Right hindlimb (tissue), 1 donor: Measurements from ENCODE around the gene CDKAL1.
"Not testable (repeated sequence)": the region's sequence is repeated elsewhere in the genome, so short reads cannot be mapped to it uniquely, and the experiment has no call there.

Experiments
- DNase-seq: peaks from one replicate; pipeline ENCODE4 v3.0.0-alpha.2; 2018

The CDKAL1 gene

DNA sequence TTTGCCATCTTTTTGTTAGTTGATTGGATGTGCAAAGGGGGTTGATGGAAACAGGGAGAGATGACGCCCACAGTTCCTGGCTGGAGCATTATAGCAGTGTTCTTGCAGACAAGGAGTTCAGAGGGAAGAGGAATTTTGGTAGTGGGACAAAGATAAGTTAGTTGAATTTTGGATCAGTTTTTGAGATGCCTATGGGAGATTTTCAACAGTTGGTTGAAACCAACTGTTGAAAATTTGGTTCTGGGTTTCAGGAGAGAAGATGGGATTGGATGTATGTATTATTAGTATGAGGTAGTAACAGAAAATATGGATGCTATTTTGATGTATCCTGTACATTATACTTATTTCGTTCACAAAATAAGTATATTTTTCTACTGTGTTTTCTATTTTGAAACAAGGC lies 274.2 kb downstream of the CDKAL1 start:
- DNase-seq: no peak

DNA sequence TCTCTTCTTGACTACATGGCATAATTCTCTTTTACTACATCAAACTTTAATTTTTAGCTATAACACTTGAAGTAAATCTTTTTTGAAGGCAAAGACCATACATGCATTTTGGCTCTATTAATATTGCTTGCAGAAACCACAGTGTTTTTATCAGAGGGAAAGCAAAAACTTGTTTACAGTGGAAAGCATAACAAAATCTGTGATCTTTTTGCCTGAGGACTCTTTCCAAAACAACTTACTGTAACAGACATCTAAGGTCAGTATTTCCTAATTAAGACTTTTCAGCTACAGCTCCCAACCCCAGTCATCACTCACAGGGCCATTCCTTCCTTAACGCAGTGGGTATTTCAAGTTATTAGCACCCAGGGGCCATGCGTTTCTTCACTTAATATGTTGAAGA lies 274.7 kb downstream of the CDKAL1 start:
- DNase-seq: no peak

DNA sequence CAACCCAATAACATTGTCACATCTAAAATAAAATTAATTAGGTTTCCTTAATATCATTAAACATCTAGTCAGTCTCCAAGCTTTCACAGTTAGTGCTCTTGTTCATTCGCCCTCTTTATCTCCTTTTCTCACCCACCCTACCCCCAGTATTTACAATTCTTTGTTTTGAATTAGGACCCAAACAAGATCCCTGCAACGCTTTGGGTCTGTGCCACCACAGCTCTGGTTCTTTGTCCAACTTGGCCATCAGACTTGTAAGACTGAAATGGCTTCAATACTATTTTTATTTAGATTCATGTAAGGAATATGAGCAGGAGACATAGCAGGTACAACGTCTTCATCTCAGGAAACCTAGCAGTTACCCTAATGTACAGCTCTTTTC lies 276.5 kb downstream of the CDKAL1 start:
- DNase-seq: no peak

DNA sequence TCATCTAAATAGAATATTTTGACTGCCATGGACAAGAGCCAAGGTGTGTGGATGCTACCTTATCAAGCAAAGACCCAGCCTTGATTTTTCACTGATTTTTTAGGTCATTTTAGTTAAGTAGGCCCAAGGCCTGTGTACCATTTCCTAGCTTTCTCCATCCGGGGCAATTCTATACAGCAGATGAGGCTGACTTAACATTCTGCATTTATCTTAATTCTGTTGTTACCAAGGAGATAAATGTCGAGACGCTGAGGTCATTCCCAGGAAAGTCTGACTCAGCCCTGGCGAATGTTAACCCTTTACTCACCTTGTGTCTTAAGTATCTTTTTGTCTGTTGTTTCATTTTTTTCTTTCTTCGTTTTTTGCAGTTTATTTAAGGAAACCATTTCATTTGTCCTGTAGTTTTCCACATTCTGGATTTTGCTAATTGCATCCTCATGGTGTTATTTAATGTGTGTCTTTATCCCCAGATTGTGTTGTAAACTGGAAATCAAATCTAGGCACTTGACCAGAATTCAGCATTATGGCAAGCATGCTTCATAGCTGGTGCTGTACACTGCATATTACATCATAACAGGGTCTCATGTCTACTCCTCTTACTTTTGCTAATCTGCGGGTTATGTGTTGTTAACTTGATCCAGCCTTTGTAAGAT lies 277.0 kb downstream of the CDKAL1 start:
- DNase-seq: no peak

DNA sequence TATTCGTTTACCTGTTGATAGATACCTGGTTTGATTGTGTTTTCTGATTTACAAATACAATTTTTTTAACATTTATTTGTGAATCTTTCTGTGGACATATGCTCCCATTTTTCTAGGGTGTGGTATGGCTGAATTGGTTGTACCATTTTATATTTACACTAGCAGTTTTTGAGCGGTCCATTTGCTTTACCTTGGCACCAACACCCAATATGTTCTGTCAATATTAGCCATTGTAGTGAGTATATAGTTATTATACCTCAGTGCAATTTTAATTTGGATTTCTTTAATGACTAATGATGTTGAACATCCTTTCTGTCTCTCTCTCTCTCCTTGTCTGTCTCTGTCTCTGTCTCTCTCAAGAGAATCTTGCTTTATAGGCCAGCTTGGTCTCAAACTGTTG lies 278.5 kb downstream of the CDKAL1 start:
- DNase-seq: no peak

DNA sequence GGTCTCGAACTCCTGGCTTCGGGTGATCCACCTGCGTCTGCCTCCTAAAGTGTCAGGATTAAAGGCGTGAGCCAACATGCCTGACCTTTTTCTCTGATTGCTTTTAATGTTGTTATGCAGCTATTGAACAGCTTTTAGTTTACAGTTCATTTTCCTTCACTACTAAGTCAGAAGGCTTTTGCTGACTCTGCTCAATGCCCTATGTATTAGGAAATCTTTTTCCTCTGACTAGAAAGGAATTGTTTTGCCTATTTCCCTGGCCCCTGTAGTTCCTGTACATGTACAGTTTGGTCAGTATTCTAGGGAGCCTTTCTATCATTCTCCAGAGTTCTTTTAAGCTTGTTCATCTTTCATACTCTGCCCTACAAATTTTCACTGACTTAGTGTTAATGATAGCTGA lies 280.2 kb downstream of the CDKAL1 start:
- no peak for DNase-seq

DNA sequence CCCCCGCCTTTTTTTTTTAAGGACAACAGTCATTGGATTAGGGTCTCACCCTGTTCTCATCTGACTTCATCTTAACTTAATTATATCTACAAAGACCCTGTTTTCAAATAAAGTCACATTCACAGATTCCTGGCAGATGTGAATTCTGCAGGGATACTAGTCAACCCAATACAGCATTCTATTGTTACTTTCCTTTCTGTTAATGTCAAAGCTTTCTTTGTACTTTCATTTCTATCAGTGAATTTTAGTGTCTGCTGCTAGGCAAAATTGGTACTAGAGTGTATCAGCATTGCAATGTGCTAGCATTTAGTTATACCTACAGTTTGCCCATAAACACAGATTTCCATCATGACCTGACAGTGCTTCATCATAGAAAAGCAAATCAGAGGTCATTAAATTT lies 281.9 kb downstream of the CDKAL1 start:
- no peak for DNase-seq

DNA sequence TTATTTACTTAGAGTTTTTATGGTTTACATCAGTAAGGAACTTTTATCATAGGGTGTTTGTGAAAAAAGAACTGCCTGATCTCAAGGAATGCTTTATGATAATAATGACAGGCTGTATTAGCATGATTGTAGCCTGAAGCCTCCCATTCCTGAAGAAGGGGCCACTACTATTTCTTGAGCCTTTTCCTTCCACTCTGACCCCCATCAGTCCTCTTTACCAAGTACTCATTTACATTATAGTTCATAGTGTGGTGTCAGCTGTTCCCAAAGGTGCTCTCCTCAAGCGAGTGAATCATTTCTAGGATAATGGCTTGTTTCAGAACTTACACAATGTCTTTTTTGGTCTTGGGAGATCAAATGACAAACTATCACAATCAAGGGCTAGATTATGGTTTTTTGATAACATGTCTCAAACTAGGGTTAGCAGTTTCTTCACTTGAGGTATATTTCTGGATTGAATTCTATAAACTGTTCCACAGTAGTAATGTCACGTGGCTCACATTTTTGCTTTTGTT lies 283.6 kb downstream of the CDKAL1 start:
- no peak for DNase-seq

DNA sequence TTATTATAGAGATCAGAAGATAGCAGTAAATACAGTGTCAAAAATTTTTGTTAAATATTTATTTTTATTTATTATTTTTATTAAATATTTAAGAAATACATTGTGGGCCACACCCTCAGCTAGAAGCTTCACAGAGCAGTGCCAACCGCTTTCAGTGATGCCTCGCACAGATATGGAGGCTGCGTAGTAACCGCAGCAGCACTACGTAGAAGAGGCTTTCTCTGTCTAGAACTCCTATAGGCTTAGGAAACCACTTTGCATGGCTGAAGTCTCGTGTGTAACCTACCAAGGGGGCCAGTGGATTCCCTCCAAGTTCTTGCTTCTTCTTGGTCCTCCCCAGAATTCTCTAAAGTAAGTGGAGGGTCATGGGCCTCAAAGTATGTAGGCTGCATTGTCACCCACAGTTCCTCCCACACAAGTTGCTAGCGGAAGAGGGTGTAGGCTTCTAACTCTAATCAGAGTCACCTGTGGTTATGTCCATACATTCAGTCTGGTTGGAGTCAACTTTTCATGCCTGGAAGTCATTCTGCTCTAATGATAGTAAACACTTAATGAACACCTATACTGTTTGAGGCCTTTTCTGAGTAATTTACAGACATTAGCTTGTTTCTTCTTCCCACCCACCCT lies 285.6 kb downstream of the CDKAL1 start:
- DNase-seq: no peak

DNA sequence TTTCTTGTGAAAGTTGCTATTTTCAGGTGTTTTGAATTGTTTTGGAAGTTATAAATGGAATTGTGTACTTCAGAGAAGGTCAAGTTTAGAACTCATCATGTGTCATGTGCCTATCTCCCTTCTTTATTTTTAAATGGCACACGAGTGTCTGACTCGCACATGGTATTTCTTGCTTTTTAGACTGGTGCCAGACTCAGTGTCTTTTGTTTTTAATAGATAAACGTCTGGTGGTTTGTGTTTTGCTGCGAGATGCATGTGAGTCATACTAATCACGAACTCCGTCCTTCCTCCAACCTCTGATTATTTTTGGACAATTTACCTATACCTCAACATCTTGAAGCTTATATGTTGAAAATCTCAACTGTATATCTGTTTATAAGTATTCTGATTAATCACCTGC lies 292.1 kb downstream of the CDKAL1 start:
- DNase-seq: no peak

DNA sequence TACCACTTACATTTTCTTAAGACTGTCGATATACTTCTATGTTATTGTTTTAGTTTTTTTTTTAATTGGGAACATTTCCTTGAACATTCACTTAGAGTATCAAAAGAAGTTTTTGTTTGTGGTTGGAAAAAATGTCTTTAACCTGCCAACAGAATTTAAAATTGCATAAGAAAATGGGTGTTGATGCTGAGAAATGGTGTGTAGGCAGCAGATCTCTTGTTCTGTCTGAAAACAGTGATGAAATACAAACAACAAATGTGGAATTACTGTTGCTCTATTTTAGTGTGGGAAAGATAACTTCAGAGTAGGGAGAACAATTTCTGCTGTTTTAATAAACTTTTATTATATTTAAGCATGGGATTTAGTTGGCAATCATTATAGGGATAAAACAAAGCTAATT lies 293.5 kb downstream of the CDKAL1 start:
- no peak for DNase-seq

DNA sequence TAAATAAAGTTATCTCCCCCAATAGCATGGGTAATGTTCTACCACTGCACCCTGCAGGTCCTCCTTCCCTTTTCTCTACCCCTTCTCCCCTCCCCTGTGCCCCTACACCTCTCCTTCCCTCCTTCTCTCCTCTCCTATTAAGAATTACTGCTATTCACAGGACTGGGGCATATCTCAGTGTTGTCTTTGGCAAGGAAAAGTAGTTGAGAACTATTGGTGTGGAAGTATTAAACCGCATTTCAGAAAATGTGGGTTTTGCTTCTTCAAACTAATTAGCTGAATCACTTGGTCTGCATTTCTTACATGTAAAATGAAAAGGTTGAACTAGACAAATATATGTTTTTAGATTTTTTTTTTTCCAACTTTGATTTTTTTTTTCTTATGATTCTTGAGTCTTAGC lies 296.3 kb downstream of the CDKAL1 start:
- no peak for DNase-seq

DNA sequence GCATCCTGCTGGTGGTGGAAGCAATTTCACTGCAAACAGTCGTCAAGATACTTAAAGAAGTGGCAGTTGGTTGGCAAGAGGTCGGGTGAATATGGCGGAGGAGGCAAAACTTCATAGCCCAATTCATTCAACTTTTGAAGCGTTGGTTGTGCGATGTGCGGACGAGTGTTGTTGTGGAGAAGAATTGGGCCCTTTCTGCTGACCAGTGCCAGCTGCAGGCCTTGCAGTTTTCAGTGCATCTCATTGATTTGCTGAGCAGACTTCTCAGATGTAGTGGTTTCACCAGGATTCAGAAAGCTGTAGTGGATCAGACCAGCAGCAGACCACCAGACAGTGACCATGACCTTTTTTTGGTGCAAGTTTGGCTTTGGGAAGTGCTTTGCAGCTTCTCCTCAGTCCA lies 297.0 kb downstream of the CDKAL1 start:
- DNase-seq: not testable (repeated sequence)

DNA sequence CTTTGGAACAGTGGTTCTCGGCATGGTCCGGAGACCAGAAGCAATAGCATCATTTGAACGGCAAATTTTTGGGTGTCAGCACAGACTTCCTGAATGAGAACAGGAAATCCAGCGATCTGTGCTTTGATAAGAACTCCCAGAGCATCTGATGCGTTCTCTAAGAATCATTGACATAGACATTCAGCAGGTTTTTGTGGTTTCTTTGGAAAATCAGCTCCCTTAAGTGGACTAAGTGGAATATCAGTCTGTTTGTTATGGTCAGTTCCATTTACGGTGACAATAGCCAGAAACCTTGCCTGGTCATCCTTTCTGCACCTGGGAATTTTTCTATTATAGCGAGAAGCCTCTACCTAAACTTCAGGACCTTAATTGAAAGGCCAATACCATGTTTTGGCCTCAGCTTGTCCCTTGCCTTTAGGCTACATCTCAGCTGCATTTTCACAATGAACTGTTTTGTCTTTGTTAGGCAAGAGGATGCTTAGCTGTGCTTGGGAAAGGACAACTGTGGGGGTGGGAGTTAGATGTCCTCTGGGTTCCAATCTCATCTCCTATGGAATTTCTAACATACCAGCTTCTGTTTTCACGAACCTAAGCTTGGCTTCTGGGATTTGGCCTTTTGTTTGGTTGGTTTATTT lies 299.7 kb downstream of the CDKAL1 start:
- DNase-seq: no peak

DNA sequence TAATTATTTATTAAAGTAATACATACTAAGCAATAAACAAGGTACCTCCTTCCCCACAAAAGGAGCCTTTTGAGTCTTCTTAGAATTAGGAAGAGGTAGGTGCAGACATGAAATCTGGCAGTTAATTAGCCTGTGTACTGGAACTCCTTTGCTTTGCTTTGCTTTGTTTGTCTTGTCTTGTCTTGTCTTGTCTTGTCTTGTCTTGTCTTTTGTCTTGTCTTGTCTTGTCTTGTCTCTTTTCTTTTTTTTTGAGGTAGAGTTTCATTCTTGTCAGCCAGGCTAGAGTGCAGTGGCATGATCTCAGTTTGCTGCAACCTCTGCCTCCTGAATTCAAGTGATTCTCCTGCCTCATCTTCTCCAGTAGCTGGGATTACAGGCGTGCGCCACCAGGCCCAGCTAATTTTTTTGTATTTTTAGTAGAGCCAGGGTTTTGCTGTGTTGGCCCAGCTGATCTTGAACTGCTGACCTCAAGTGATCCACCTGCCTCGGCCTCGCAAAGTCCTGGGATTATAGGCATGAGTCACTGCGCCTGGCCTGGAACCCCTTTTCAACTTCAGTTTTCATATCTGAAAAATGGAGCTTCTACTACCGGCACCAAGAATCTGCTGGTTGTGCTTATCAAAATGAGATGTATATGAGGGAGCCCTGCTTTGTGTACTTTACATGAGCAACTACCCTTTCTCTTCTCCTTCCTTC lies 301.2 kb downstream of the CDKAL1 start:
- no peak for DNase-seq

DNA sequence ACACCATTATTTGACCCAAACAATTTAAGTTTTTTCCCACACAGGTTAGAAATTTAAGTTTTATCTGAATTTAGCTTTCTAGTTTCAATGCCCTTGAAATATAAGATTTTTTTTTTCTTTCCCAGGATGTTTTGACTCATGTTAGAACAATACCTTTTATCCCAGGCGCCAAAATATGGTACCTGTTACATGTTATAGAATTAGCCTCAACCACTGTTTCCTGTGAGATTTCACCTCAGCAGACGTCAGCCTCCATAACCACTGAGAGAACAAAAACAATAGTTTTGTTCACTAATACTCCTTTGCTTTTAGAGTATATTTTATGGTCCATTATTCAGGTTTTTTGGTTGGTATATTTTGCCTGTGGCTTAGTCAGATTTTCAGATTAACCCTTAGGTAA lies 302.9 kb downstream of the CDKAL1 start:
- DNase-seq: no peak

DNA sequence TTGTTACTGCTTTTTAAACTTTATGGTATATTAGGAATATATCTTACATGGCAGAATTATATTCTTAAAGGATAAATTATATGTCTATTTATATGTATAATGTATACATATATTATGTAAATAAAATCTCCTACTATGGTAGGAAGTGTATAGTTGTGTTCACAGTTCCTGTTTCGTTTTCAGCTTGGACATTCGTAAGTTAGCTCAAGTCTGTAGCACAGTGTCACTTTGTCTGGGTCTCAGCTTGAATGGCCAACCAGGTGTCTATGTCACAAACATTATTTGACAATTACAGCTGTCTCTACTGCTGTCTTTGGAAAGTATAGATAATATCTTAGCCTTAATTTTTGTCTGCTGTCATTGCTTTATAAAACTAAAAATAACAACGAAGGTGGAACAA lies 303.9 kb downstream of the CDKAL1 start:
- no peak for DNase-seq

DNA sequence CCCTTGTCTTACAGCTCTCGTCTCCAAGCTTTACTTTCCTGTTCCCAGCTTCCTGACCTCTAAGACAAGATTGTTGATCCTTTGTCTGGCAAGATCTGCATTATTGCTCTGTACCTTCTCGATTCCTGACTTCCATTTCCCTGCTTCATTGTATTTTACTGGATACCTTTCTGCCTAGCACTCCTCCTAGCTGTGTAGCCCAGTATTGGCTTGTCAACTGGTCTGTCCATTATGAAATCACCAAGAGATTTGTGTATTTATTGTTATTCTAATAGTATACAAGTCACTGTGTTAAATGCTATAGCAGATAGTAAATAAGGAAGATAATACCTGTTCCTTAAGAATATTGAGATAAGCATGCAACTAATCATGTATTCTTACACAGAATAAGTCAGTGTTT lies 305.4 kb downstream of the CDKAL1 start:
- DNase-seq: no peak

DNA sequence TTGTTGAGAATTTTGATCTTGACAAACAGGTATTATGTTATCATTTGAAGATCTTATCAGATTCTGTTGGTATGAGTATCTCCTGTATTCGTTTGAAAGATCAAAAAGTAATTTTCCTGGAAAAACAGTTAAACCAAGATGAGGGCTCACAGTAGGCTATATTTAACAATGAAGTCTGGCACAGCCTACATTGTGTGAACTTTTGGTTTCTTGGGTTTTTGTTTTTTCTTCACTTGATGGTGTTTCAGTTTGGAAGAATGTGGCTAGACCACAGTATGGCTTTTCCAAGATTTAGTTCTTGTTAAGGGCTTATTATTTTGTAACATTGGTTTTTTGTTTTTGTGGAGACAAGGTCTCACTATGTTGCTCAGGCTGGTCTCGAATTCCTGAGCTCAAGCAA lies 306.4 kb downstream of the CDKAL1 start:
- DNase-seq: no peak

DNA sequence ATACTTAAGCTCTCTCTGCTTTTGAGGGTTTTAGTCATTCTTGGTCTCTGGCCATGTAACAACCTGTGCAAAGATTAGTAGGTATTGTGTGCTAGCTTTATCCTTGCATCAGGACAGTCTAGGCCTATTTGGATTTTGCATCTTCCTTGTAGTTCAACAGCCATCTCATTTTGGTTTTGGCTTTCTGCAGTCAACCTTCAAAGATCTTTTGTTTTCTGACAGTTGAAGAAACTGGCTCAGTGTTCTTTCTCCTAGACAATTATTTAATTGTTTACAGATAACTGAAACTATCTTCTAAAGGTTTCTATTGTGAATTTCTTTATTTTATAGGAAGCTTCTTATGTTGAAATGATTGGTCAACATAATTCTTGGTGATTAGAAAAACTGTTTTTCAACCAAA lies 307.5 kb downstream of the CDKAL1 start:
- no peak for DNase-seq

DNA sequence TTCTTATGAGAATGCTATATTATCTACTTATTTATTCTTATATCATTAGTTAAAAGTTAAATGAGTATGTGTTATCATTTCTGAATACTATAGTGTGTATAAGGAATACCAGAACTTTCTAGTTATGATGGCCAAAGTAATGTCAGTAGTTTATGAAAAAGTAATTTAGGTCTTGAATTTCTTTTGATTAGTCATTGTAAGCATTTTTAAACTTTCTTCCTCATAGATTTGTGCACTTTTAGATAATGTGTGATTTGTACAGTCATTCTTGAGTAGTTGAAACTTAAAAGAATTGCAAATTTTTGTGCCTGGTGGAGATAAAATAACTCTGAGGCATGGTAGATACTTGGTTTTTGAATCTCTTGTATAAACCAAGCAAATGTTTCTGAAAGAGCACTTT lies 311.3 kb downstream of the CDKAL1 start:
- no peak for DNase-seq

DNA sequence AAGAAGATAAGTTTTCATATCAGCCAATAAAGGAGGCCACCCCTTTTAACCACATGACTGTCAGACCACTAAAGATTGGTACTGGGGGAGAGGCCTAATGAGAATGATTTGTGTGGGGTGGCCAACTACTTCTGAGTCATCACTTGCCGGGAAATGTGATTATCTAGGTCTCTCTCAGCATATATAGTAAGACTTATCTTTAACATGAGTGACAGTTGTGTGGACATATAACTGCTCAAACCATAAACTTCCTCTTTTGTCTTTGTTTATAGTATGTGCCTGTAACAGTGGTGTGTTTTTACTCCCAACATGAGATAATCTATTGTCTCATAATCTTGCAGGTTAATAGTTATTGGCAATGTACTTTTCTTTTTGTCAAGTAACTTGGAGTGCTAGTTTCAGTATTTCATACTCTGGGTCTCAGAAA lies 312.4 kb downstream of the CDKAL1 start:
- no peak for DNase-seq

DNA sequence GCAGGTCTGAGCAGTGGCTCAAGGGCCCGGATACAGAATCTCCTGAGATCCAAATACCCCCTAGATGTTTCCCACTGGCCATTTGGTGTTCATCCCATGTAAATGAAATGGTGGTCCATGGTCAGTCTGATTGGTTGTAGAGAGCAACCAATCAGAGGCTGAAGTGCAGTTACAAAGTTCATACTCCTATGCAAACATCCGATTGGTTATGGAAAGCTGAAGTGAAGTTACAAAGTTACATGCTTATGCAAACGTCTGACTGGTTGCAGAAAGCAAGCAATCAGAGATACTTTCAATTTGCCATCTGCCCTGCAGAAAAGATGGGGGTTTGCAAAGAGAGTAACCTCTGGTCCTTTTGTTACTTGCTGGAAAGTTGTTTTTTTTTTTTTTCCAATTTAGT lies 313.6 kb downstream of the CDKAL1 start:
- DNase-seq: no peak
